Astrocyte (in vitro differentiated cells and primary cell): ENCODE data around the gene BAHD1. TPM values are rescaled to one million over a fixed set of nuclear protein-coding genes. Genes with fewer than 3 reads are reported as not detected.

Experiments
- DNase-seq: peaks from one replicate; pipeline ENCODE4 v3.0.0-alpha.2; 2010; ENCODE audit warnings: low read depth
- FAIRE-seq: peaks from 2 replicates; lab custom pipeline; 2011; peaks lifted over from hg19 to GRCh38; lab: Jason Lieb, UNC
- H2AFZ ChIP-seq: 2 replicates; pipeline ENCODE4 v1.6.0; 2012; ENCODE audit warnings: low read depth, low read length, inconsistent platforms
- H3K27ac ChIP-seq: 2 replicates; pipeline ENCODE4 v1.5.1; 2011; ENCODE audit warnings: low read depth, low read length, inconsistent platforms
- H3K27me3 ChIP-seq: 2 replicates; pipeline ENCODE4 v1.6.0; 2011; ENCODE audit warnings: low read length, inconsistent platforms; ENCODE audit not compliant: insufficient read depth
- H3K36me3 ChIP-seq: 2 replicates; pipeline ENCODE4 v1.5.1; 2011; ENCODE audit warnings: low read length, inconsistent platforms; ENCODE audit not compliant: insufficient read depth
- H3K4me1 ChIP-seq: 2 replicates; pipeline ENCODE4 v1.5.1; 2011; ENCODE audit warnings: low read length, inconsistent platforms; ENCODE audit not compliant: insufficient read depth
- H3K4me2 ChIP-seq: 2 replicates; pipeline ENCODE4 v1.6.0; 2012; ENCODE audit warnings: low read length, inconsistent platforms
- H3K4me3 ChIP-seq: 2 replicates; pipeline ENCODE4 v1.5.1; 2011; ENCODE audit warnings: low read depth, mild to moderate bottlenecking, low read length, inconsistent platforms; ENCODE audit not compliant: insufficient read depth
- H3K79me2 ChIP-seq: 2 replicates; pipeline ENCODE4 v1.6.0; 2012; ENCODE audit warnings: mild to moderate bottlenecking, low read length, inconsistent platforms; ENCODE audit not compliant: insufficient read depth
- H3K9ac ChIP-seq: 2 replicates; pipeline ENCODE4 v1.6.0; 2012; ENCODE audit warnings: mild to moderate bottlenecking, low read length, inconsistent platforms
- H3K9me3 ChIP-seq: 2 replicates; pipeline ENCODE4 v1.5.1; 2012; ENCODE audit warnings: low read depth, mild to moderate bottlenecking, low read length, inconsistent platforms; ENCODE audit not compliant: insufficient read depth
- H4K20me1 ChIP-seq: 2 replicates; pipeline ENCODE4 v1.6.0; 2012; ENCODE audit warnings: low read length, inconsistent platforms; ENCODE audit not compliant: insufficient read depth
- H3K27ac Mint-ChIP-seq: one replicate; pipeline ENCODE4 v1.8.0; 2021; ENCODE audit warnings: mild to moderate bottlenecking, mixed read lengths; ENCODE audit not compliant: unreplicated experiment
- H3K27me3 Mint-ChIP-seq: one replicate; pipeline ENCODE4 v1.8.0; 2021; ENCODE audit warnings: low read depth, mixed read lengths; ENCODE audit not compliant: unreplicated experiment
- H3K36me3 Mint-ChIP-seq: one replicate; pipeline ENCODE4 v1.8.0; 2021; ENCODE audit warnings: low read depth, mixed read lengths; ENCODE audit not compliant: unreplicated experiment
- H3K4me1 Mint-ChIP-seq: one replicate; pipeline ENCODE4 v1.8.0; 2021; ENCODE audit warnings: low read depth, mixed read lengths; ENCODE audit not compliant: unreplicated experiment
- H3K4me3 Mint-ChIP-seq: one replicate; pipeline ENCODE4 v1.8.0; 2021; ENCODE audit warnings: mild to moderate bottlenecking, moderate library complexity, mixed read lengths; ENCODE audit not compliant: unreplicated experiment
- H3K9me3 Mint-ChIP-seq: one replicate; pipeline ENCODE4 v1.8.0; 2021; ENCODE audit warnings: mild to moderate bottlenecking, mixed read lengths; ENCODE audit not compliant: unreplicated experiment
- CTCF ChIP-seq: IDR thresholded peaks from 2 replicates; pipeline ENCODE4 v1.5.1; 2011; ENCODE audit warnings: low read depth, mild to moderate bottlenecking, inconsistent platforms, low read length, moderate library complexity; ENCODE audit not compliant: insufficient read depth
- EZH2 ChIP-seq: IDR thresholded peaks from 2 replicates; pipeline ENCODE4 v1.6.1; 2012; ENCODE audit warnings: mild to moderate bottlenecking, low read length, inconsistent platforms; ENCODE audit not compliant: insufficient read depth
- total RNA-seq: library from RNA; stranded (reverse); gene quantifications from 2 replicates; pipeline ENCODE4 v1.2.1, GENCODE V29; 2021

The BAHD1 gene
- total RNA-seq, 1 donor from 2014 or later, result 30.4 TPM

- Histone ChIP-seq H3K79me2 (peaks cover 84% of the 10 kb centered on the region), H3K9me3 (no peaks in the 10 kb centered on the region)
Observed at GRCh38 chr15:40448354-40448753, 7.6 kb downstream of the BAHD1 start.

GRCh38 chr15:40449275-40449674 is 8.5 kb downstream of the BAHD1 start:
- Histone ChIP-seq H3K79me2 (peaks cover 83% of the 10 kb centered on the region), H3K4me3 (no peak overlapping the region), H3K4me1 (peaks cover 17% of the 10 kb centered on the region), H3K36me3 (no peaks in the 10 kb centered on the region), H3K4me2 (no peak overlapping the region), H2AFZ (no peak overlapping the region), H3K9me3 (no peaks in the 10 kb centered on the region), H3K9ac (no peak overlapping the region), H3K27ac (no peak overlapping the region), H3K27me3 (no peaks in the 10 kb centered on the region), H4K20me1 (peaks cover 91% of the 10 kb centered on the region)
- no peak overlapping the region for H3K4me3 Mint-ChIP-seq
- no peak overlapping the region for H3K27ac Mint-ChIP-seq
- no peaks in the 10 kb centered on the region for H3K27me3 Mint-ChIP-seq
- H3K9me3 Mint-ChIP-seq, result no peaks in the 10 kb centered on the region
- DNase-seq (no peak), FAIRE-seq (no peak)
- peaks cover 46% of the 10 kb centered on the region for H3K4me1 Mint-ChIP-seq
- peaks cover 5% of the 10 kb centered on the region for H3K36me3 Mint-ChIP-seq
- no peak for TF ChIP-seq CTCF
- no peak for TF ChIP-seq EZH2

More at GRCh38 chr15:40448354-40448753, 7.6 kb downstream of the BAHD1 start:
- Mint-ChIP-seq H3K4me3 (no peak overlapping the region), H3K4me1 (peaks cover 50% of the 10 kb centered on the region), H3K9me3 (no peaks in the 10 kb centered on the region), H3K27ac (no peak overlapping the region), H3K36me3 (peaks cover 5% of the 10 kb centered on the region), H3K27me3 (no peaks in the 10 kb centered on the region)
- Histone ChIP-seq H3K9ac (no peak overlapping the region), H3K27me3 (no peaks in the 10 kb centered on the region), H3K36me3 (no peaks in the 10 kb centered on the region), H3K4me1 (peaks cover 17% of the 10 kb centered on the region), H3K4me3 (no peak overlapping the region), H3K27ac (no peak overlapping the region), H3K4me2 (no peak overlapping the region), H2AFZ (no peak overlapping the region), H4K20me1 (peaks cover 91% of the 10 kb centered on the region)
- DNase-seq (no peak), FAIRE-seq (no peak)
- TF ChIP-seq EZH2 (no peak), CTCF (no peak)

- Histone ChIP-seq H3K4me2 (no peak overlapping the region), H3K9me3 (no peaks in the 10 kb centered on the region), H3K79me2 (peaks cover 82% of the 10 kb centered on the region), H3K27ac (no peak overlapping the region), H4K20me1 (peaks cover 91% of the 10 kb centered on the region), H3K27me3 (no peaks in the 10 kb centered on the region), H2AFZ (no peak overlapping the region), H3K4me1 (peaks cover 18% of the 10 kb centered on the region), H3K9ac (no peak overlapping the region), H3K36me3 (no peaks in the 10 kb centered on the region), H3K4me3 (no peak overlapping the region)
- Mint-ChIP-seq H3K27ac (no peak overlapping the region), H3K9me3 (no peaks in the 10 kb centered on the region), H3K27me3 (no peaks in the 10 kb centered on the region), H3K4me3 (no peak overlapping the region), H3K36me3 (peaks cover 5% of the 10 kb centered on the region), H3K4me1 (peaks cover 46% of the 10 kb centered on the region)
- DNase-seq (no peak), FAIRE-seq (no peak)
- TF ChIP-seq EZH2 (no peak), CTCF (no peak)
Observed at GRCh38 chr15:40450047-40450446, 9.3 kb downstream of the BAHD1 start.
